HG03354 (cell line): Measurements from ENCODE around the gene NOMO2.
"Not testable (repeated sequence)": the region's sequence is repeated elsewhere in the genome, so short reads cannot be mapped to it uniquely, and the experiment has no call there.

Source experiments
- ATAC-seq: cut with Tn5 transposase; IDR thresholded peaks from one replicate; pipeline ENCODE4 v1.9.1; 2021; ENCODE audit warnings: mild to moderate bottlenecking; ENCODE audit not compliant: unreplicated experiment, poor library complexity, severe bottlenecking

NOMO2 gene

GRCh38 chr16:18561727-18562314, at the start of gene NOMO2:
Gene NOMO2 (minus strand): TSS chr16:18562097. CDS start chr16:18562040, 57 bp downstream.
- peak; percentile 97 for ATAC-seq

- not testable (repeated sequence) for ATAC-seq
Observed at GRCh38 chr16:18610147-18610803, 48.4 kb upstream of the NOMO2 start.

- ATAC-seq, result not testable (repeated sequence)
Observed at GRCh38 chr16:18608271-18608670, 46.4 kb upstream of the NOMO2 start.

- ATAC-seq, result not testable (repeated sequence)
Observed at GRCh38 chr16:18603572-18604246, 41.8 kb upstream of the NOMO2 start.

- ATAC-seq, result not testable (repeated sequence)
Observed at GRCh38 chr16:18598582-18598981, 36.7 kb upstream of the NOMO2 start.

GRCh38 chr16:18597734-18598133, 35.8 kb upstream of the NOMO2 start:
- ATAC-seq, result not testable (repeated sequence)

- ATAC-seq, result not testable (repeated sequence)
Observed at GRCh38 chr16:18597319-18597718, 35.4 kb upstream of the NOMO2 start.

- ATAC-seq, result not testable (repeated sequence)
Observed at GRCh38 chr16:18595796-18596195, 33.9 kb upstream of the NOMO2 start.

- not testable (repeated sequence) for ATAC-seq
Observed at GRCh38 chr16:18594880-18595279, 33.0 kb upstream of the NOMO2 start.

GRCh38 chr16:18593904-18594303, 32.0 kb upstream of the NOMO2 start:
- ATAC-seq, result not testable (repeated sequence)

GRCh38 chr16:18592982-18593381, 31.1 kb upstream of the NOMO2 start:
- ATAC-seq, result not testable (repeated sequence)

- ATAC-seq, result not testable (repeated sequence)
Observed at GRCh38 chr16:18591908-18592307, 30.0 kb upstream of the NOMO2 start.

- not testable (repeated sequence) for ATAC-seq
Observed at GRCh38 chr16:18591441-18591840, 29.5 kb upstream of the NOMO2 start.

- not testable (repeated sequence) for ATAC-seq
Observed at GRCh38 chr16:18589806-18590205, 27.9 kb upstream of the NOMO2 start.

GRCh38 chr16:18586560-18587540, 25.0 kb upstream of the NOMO2 start:
- ATAC-seq, result not testable (repeated sequence)

- not testable (repeated sequence) for ATAC-seq
Observed at GRCh38 chr16:18585789-18586188, 23.9 kb upstream of the NOMO2 start.

GRCh38 chr16:18582902-18583301, 21.0 kb upstream of the NOMO2 start:
- no peak for ATAC-seq

- not testable (repeated sequence) for ATAC-seq
Observed at GRCh38 chr16:18580396-18580795, 18.5 kb upstream of the NOMO2 start.

GRCh38 chr16:18579261-18579660, 17.4 kb upstream of the NOMO2 start:
- ATAC-seq, result not testable (repeated sequence)

- ATAC-seq, result not testable (repeated sequence)
Observed at GRCh38 chr16:18577942-18578341, 16.0 kb upstream of the NOMO2 start.
